ENCODE results near the gene GMFB.
"Not testable (repeated sequence)": the region's sequence is repeated elsewhere in the genome, so short reads cannot be mapped to it uniquely, and the experiment has no call there.

The GMFB gene

DNA sequence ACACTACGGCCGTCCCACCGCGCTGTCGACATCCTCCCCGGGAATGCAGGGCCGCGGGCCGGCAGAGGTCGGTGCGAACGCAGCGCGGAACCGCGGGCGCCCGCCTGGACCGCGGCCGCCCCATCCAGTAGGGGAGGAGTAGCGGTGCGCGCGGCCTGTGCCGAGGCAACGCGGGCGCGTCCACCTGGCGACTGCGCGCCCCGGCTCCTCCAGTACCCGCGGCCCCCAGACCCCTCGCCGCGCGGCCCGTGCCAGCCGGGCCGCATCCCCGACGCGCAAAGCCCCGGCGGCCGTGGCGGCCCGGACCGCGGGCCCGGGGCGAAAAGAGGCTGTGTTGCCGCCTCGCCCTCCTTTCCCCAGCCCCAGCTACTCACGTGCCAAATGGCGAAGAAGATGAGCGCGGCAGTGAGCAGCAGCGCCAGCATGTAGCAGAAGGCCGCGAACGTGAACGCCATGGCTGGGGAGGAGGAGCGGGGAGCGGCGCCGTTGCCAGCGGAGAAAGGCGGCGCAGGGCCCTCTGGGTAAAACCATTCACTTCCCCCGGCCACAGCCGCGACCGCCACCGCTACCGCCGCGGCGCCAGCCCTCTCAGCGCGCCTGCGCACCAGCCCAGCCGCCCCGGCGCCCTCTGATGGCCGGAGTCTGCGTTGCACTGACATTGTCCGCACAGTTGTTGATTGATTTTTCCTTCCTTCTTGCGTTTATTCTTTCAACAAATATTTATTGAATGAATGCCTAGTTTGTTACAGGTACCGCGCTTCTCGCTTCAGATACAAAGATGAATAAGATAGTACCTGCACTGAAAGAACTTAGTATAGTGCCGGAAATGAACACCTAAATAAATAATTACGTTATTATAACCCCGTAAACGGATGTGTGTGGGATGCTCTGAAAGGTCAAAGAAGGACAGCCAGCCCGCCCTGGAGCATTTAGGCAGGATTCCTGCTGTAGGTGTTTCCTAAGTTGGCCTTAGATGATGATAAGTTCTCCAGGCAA, 47.6 kb downstream of the GMFB start, which contains the start of gene CNIH1:
TSS of gene CNIH1 (minus strand) at position 502 of the 996 bp plus-strand sequence. CDS start at position 455, 47 bp downstream.
- peak within 1 kb of the TSS; percentile 96 for H3K9ac ChIP-seq (ENCODE audit: low read depth, low read length)
- no peaks in the 10 kb centered on the region for H3K27me3 ChIP-seq (ENCODE audit: insufficient read depth, low read length)
- H3K4me1 ChIP-seq (ENCODE audit: insufficient read depth, low read length), result peaks cover 20% of the 10 kb centered on the region; the same call in 1 of the 2 replicates
- peak within 1 kb of the TSS; percentile 95 for H3K4me3 ChIP-seq (ENCODE audit: low read length)
- no peaks in the 10 kb centered on the region for H3K36me3 ChIP-seq (ENCODE audit: insufficient read depth, low read depth, low read length)
- peak within 1 kb of the TSS; percentile 41 for H3K27ac ChIP-seq (ENCODE audit: low read length)
- H3K9me3 ChIP-seq (ENCODE audit: insufficient read depth, low read depth, low read length), result no peaks in the 10 kb centered on the region

DNA sequence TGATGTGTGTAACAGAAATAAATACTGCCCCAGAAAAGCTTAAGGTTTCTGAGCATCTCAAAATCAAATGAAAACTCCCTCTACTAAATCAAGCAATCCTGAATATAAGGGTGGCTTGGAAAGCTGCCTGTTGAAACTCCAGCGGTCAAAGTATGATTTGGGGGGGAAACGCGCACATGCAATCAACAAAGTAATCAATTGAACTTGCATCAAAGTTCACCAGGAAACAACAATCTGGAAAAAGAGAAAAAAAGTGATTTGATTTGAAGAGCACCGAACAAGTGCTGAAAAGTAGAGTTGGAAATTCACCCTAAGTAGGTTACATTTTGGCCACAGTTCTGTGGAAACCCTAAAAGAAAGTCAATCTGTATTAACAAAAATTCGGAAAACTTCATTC, 48.3 kb downstream of the GMFB start:
- H3K27me3 ChIP-seq (ENCODE audit: insufficient read depth, low read length), result no peaks in the 10 kb centered on the region
- peaks cover 20% of the 10 kb centered on the region; the same call in 1 of the 2 replicates for H3K4me1 ChIP-seq (ENCODE audit: insufficient read depth, low read length)
- H3K9ac ChIP-seq (ENCODE audit: low read depth, low read length), result peak overlapping the region; percentile 96
- H3K27ac ChIP-seq (ENCODE audit: low read length), result peak overlapping the region; percentile 41
- peaks cover 6% of the 10 kb centered on the region; the same call in 1 of the 2 replicates for H3K36me3 ChIP-seq (ENCODE audit: insufficient read depth, low read depth, low read length)
- no peaks in the 10 kb centered on the region for H3K9me3 ChIP-seq (ENCODE audit: insufficient read depth, low read depth, low read length)
- H3K4me3 ChIP-seq (ENCODE audit: low read length), result peak overlapping the region; percentile 95

DNA sequence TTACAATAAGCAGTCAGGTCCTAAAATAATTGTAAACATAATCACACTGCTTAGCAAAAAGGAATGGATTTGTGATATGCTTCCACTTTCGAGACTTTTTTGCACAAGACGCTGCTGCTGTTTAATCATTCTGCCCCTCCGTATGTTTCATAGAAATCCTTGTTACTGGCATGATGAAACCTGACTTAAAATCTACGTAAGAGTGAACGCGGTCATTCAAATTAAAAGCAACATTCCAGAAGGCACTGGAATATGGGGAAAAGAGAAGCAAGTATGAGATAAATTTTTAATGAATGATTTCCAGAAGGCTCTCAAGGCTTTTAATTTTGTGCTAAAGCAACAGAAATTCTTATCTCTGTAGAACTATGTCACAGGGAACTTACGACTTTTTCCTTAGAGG, 48.7 kb downstream of the GMFB start:
- Histone ChIP-seq H3K9ac (ENCODE audit: low read depth, low read length) (peak overlapping the region; percentile 96), H3K27ac (ENCODE audit: low read length) (no peak overlapping the region), H3K36me3 (ENCODE audit: insufficient read depth, low read depth, low read length) (peaks cover 10% of the 10 kb centered on the region; the same call in 1 of the 2 replicates), H3K27me3 (ENCODE audit: insufficient read depth, low read length) (no peaks in the 10 kb centered on the region), H3K4me1 (ENCODE audit: insufficient read depth, low read length) (peaks cover 20% of the 10 kb centered on the region; the same call in 1 of the 2 replicates), H3K4me3 (ENCODE audit: low read length) (peak overlapping the region; percentile 95), H3K9me3 (ENCODE audit: insufficient read depth, low read depth, low read length) (no peaks in the 10 kb centered on the region)

DNA sequence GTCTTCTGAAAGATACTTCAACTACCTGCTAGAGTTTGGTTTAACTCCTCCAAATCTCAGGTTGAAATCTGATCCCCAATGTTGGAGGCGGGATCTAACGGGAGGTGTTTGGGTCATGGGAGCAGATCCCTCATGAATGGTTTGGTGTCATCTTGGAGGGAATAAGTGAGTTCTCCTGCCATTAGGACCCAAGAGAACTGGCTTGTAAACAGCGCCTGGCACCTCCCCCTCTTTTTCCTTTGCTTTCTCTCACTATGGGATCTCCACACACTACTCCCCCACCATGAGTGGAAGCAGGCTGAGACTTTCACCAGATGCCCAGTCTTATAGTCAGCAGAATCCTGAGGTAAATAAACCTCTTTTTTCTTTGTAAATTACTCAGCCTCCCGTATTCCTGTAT, 50.1 kb downstream of the GMFB start:
- Histone ChIP-seq H3K27me3 (ENCODE audit: insufficient read depth, low read length) (no peaks in the 10 kb centered on the region), H3K9ac (ENCODE audit: low read depth, low read length) (no peak overlapping the region), H3K27ac (ENCODE audit: low read length) (no peak overlapping the region), H3K9me3 (ENCODE audit: insufficient read depth, low read depth, low read length) (no peaks in the 10 kb centered on the region), H3K4me3 (ENCODE audit: low read length) (peak overlapping the region; percentile 36; the same call in 1 of the 2 replicates), H3K36me3 (ENCODE audit: insufficient read depth, low read depth, low read length) (peaks cover 22% of the 10 kb centered on the region), H3K4me1 (ENCODE audit: insufficient read depth, low read length) (peaks cover 20% of the 10 kb centered on the region; the same call in 1 of the 2 replicates)

DNA sequence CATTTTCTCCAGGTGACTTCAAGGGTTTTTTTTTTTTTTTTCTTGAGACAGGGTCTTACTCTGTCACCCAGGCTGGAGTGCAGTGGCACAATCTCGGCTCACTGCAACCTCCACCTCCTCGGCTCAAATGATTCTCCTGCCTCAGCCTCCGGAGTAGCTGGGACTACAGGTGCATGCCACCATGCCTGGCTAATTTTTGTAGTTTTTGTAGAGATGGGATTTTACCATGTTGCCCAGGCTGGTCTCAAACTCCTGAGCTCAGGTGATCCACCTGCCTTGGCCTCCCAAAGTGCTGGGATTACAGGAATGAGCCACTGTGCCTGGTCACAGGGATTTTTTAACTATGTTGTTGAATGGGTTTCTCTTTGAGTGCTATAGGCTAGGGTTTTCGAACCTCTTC, 50.8 kb downstream of the GMFB start:
- not testable (repeated sequence) for H3K4me3 ChIP-seq (ENCODE audit: low read length); H3K27ac ChIP-seq (ENCODE audit: low read length); H3K27me3 ChIP-seq (ENCODE audit: insufficient read depth, low read length); H3K9ac ChIP-seq (ENCODE audit: low read depth, low read length); H3K9me3 ChIP-seq (ENCODE audit: insufficient read depth, low read depth, low read length)
- peaks cover 24% of the 10 kb centered on the region; the same call in 1 of the 2 replicates for H3K4me1 ChIP-seq (ENCODE audit: insufficient read depth, low read length)
- peaks cover 28% of the 10 kb centered on the region for H3K36me3 ChIP-seq (ENCODE audit: insufficient read depth, low read depth, low read length)

DNA sequence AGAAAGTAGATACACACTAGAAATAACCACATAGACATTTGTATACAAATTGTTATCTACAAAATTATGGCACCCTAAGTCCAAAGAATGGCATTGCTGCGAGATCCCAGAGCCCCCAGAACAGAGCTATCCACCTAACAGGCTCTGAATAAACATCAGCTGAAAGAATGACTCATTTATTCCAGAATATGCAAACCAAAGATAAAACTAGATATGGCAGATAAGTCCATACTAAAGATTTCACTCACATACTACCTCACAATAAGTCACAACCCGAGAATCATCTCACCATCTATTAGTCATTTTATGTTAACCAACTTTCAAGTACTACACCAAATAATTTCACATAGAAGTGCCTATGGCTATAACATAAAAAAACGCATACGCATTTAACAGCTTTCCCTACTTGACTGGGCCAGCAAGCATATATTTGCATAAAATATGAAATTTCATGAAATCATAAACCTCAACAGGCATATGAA, 53.2 kb downstream of the GMFB start:
- Histone ChIP-seq H3K36me3 (ENCODE audit: insufficient read depth, low read depth, low read length) (peaks cover 51% of the 10 kb centered on the region), H3K9ac (ENCODE audit: low read depth, low read length) (no peak overlapping the region), H3K27ac (ENCODE audit: low read length) (no peak overlapping the region), H3K4me3 (ENCODE audit: low read length) (no peak overlapping the region), H3K9me3 (ENCODE audit: insufficient read depth, low read depth, low read length) (no peaks in the 10 kb centered on the region), H3K4me1 (ENCODE audit: insufficient read depth, low read length) (peaks cover 24% of the 10 kb centered on the region; the same call in 1 of the 2 replicates), H3K27me3 (ENCODE audit: insufficient read depth, low read length) (no peaks in the 10 kb centered on the region)

GRCh38 chr14:54428527-54428926, 60.3 kb downstream of the GMFB start:
- no peak overlapping the region for H3K27ac ChIP-seq (ENCODE audit: low read length)
- H3K27me3 ChIP-seq (ENCODE audit: insufficient read depth, low read length), result no peaks in the 10 kb centered on the region
- H3K9me3 ChIP-seq (ENCODE audit: insufficient read depth, low read depth, low read length), result no peaks in the 10 kb centered on the region
- peaks cover 9% of the 10 kb centered on the region; the same call in 1 of the 2 replicates for H3K4me1 ChIP-seq (ENCODE audit: insufficient read depth, low read length)
- H3K36me3 ChIP-seq (ENCODE audit: insufficient read depth, low read depth, low read length), result peaks cover 84% of the 10 kb centered on the region
- H3K9ac ChIP-seq (ENCODE audit: low read depth, low read length), result no peak overlapping the region
- H3K4me3 ChIP-seq (ENCODE audit: low read length), result no peak overlapping the region

DNA sequence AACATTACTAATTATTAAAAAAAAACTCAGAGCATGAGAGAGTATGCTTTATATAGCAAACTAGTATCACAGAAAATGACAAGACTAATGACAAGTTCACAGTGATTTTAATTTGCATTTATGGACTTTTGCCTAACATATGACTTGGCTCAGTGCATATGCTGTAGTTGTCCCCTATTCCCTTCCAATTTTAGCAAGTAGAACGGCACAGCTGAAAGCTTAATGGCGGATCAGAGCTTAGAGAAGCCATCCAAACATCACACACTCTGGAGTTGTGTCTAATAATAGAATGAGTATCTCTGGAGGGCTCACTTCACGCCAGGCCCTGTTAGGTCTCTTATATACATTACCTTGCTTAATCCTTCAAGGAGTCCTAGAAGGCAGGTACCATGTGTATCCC, 60.9 kb downstream of the GMFB start:
- Histone ChIP-seq H3K27me3 (ENCODE audit: insufficient read depth, low read length) (no peaks in the 10 kb centered on the region), H3K4me1 (ENCODE audit: insufficient read depth, low read length) (peaks cover 4% of the 10 kb centered on the region; the same call in 1 of the 2 replicates), H3K9ac (ENCODE audit: low read depth, low read length) (no peak overlapping the region), H3K9me3 (ENCODE audit: insufficient read depth, low read depth, low read length) (no peaks in the 10 kb centered on the region), H3K36me3 (ENCODE audit: insufficient read depth, low read depth, low read length) (peaks cover 80% of the 10 kb centered on the region), H3K4me3 (ENCODE audit: low read length) (no peak overlapping the region), H3K27ac (ENCODE audit: low read length) (no peak overlapping the region)

- Histone ChIP-seq H3K4me1 (ENCODE audit: insufficient read depth, low read length) (no peaks in the 10 kb centered on the region), H3K4me3 (ENCODE audit: low read length) (no peak overlapping the region), H3K9me3 (ENCODE audit: insufficient read depth, low read depth, low read length) (no peaks in the 10 kb centered on the region), H3K9ac (ENCODE audit: low read depth, low read length) (no peak overlapping the region), H3K27me3 (ENCODE audit: insufficient read depth, low read length) (no peaks in the 10 kb centered on the region), H3K36me3 (ENCODE audit: insufficient read depth, low read depth, low read length) (peaks cover 59% of the 10 kb centered on the region), H3K27ac (ENCODE audit: low read length) (no peak overlapping the region)
These were observed 63.1 kb downstream of the GMFB start for GRCh38 chr14:54425537-54426274.

- Histone ChIP-seq H3K27ac (ENCODE audit: low read length) (no peak overlapping the region), H3K36me3 (ENCODE audit: insufficient read depth, low read depth, low read length) (peaks cover 53% of the 10 kb centered on the region), H3K4me3 (ENCODE audit: low read length) (no peak overlapping the region), H3K27me3 (ENCODE audit: insufficient read depth, low read length) (no peaks in the 10 kb centered on the region), H3K9ac (ENCODE audit: low read depth, low read length) (no peak overlapping the region), H3K9me3 (ENCODE audit: insufficient read depth, low read depth, low read length) (no peaks in the 10 kb centered on the region), H3K4me1 (ENCODE audit: insufficient read depth, low read length) (no peaks in the 10 kb centered on the region)
These were observed 63.7 kb downstream of the GMFB start for GRCh38 chr14:54425068-54425467.

Data from iPS-20b (cell line).